M059J (cell line): ENCODE data around the gene RFWD3. TPM values are rescaled to one million over a fixed set of nuclear protein-coding genes. Genes with fewer than 3 reads are reported as not detected.
"Not testable (repeated sequence)": the region's sequence is repeated elsewhere in the genome, so short reads cannot be mapped to it uniquely, and the experiment has no call there.

ENCODE experiments used
- DNase-seq: peaks from one replicate; pipeline ENCODE4 v3.0.0-alpha.2; 2012; ENCODE audit warnings: low read depth
- total RNA-seq: library from RNA; depleted of rRNA; stranded (reverse); fragments of >200 nt; shearing (Covaris generic); gene quantifications from 2 replicates; pipeline ENCODE4 v1.2.3, GENCODE V29; 2014; rRNA removed

Gene RFWD3, protein sequence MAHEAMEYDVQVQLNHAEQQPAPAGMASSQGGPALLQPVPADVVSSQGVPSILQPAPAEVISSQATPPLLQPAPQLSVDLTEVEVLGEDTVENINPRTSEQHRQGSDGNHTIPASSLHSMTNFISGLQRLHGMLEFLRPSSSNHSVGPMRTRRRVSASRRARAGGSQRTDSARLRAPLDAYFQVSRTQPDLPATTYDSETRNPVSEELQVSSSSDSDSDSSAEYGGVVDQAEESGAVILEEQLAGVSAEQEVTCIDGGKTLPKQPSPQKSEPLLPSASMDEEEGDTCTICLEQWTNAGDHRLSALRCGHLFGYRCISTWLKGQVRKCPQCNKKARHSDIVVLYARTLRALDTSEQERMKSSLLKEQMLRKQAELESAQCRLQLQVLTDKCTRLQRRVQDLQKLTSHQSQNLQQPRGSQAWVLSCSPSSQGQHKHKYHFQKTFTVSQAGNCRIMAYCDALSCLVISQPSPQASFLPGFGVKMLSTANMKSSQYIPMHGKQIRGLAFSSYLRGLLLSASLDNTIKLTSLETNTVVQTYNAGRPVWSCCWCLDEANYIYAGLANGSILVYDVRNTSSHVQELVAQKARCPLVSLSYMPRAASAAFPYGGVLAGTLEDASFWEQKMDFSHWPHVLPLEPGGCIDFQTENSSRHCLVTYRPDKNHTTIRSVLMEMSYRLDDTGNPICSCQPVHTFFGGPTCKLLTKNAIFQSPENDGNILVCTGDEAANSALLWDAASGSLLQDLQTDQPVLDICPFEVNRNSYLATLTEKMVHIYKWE
- total RNA-seq = 63.2 and 68.9 TPM in 2 replicates

DNA sequence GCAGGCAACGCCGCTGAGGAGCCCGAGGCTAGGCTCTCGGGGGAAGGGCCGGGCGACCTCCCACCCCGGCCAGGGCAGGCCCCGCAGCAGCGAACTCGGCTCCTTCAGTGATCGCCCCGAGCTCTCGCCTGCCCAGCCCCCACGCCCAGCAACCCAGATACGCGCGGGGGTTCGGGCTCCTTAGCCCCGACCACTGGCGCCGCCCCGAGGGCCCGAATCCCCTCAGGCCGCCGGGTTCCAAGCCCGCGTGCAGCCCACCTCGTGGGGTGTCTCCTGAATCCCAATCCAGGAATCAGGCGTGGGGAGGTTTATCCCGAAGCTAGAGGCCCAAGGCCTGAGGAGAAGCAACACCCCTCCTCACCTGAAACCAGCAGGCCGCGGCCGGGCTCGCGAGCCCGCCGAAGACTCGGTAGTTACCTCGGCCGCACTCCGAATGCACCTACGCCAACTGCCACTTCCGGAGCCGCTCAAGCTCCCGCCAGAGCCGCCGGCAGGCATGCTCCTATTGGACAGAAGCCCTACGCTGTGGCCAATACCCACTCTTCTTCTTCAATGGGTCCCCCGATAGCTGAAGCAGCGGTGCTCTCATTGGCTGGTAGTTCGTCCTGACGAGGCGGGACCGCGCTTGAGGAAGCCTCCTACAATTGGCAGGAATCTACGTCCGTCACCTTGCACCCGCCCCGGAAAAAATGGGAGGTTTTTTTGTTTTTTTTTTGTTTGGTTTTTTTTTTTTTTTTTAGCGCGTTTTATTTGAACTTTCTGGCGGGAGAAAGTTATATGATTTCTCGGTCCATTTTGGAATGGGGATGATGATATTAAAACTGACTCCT lies at the start of gene RFWD3:
Gene RFWD3, minus strand, starts transcription at position 453 of the 830 bp plus-strand sequence. CDS start 5,428 bp downstream, outside the sequence.
- DNase-seq = peak; percentile 98

DNA sequence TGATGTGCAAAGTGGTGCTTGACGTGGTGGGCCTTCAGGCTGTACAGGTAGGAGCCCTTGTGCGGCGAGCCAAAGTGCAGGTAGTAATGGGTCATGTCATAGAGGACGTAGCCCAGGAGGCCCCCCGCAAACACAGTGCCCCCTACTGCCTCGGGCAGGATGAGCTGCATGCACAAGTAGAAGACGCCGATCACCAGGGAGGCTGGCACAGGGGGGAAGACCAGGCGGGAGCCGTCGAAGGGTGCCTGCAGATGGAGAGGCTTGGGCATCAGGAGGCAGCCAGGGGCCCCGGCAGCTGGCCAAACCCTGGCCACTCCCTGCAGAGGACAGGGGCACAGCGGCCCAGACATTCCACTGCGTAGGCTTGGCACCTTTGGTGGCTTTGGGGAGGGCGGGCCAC lies 49.7 kb upstream of the RFWD3 start:
- DNase-seq = no peak

DNA sequence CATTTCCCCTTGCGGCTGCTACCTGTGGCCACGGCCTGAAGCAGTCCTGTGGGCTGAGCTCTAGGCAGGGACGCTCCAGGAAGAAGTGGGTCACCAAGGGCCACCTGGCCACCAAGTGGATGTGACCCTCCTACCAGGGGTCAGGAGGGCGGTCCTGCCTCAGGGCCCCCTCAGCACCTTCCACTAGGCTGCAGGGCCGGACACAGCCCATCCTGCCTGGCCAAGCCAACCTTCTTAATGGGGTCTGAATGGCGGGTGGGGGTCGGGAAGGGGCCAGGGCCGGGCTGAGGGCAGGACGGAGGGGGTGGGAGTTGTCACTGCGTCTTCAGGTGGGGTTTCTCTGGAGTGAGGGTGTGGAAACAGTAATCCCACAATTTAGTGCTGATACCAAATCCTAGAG lies 47.2 kb upstream of the RFWD3 start:
- DNase-seq = no peak

DNA sequence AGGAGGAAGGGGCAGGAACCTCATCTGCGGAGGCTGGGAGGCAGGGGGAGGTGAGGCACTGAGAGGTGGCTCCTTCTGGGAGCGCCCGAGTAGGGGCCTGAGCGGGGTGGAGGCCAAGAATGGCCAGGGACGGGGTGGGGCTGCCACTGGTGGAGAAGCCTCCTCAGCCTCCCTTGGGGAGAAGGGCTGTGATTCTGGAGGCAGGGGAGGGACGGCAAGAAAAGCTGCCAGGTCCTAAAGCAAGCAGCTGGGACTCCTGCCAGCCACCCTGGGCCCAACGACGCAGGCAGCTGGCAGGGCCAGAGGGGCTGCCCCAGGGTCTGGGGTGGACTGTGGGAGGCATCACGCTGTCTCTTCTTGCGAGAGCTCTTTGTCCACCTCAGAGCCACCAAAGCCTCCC lies 46.6 kb upstream of the RFWD3 start:
- DNase-seq = no peak

DNA sequence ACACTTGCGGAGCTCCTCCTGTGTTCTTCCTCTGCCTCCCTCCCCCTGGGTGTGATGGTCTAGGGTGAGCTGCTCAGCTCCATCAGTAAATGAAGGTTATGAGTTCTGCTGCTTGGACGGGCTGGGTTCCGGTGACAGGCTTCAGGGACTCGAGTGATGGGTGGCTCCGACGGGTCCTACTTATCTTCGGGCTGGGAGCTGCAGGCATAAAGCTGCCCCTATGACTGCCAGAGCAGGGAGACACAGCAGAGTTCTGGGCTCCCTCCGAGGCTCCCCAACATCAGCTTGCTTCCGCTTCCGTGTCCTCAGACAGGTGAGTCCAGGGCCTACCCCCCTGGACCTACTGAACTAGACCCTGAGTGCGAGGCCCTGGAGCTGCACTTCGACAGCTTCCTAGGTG lies 45.3 kb upstream of the RFWD3 start:
- no peak for DNase-seq

DNA sequence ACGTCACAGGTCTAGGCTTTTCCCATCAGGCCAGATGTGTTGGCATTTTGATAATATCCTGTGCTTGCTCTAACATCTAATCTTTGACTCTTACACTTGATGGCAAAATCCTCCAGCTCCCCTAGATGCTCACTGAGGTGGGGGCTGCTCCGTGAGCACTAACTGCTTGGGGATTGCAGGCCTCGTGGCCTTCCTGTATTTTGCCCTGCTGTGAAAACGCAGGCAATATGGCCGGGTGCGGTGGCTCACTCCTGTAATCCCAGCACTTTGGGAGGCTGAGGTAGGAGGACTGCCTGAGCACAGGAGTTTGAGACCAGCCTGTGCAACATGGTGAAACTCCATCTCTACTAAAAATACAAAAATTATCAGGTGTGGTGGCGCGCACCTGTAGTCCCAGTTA lies 43.7 kb upstream of the RFWD3 start:
- DNase-seq = no peak

DNA sequence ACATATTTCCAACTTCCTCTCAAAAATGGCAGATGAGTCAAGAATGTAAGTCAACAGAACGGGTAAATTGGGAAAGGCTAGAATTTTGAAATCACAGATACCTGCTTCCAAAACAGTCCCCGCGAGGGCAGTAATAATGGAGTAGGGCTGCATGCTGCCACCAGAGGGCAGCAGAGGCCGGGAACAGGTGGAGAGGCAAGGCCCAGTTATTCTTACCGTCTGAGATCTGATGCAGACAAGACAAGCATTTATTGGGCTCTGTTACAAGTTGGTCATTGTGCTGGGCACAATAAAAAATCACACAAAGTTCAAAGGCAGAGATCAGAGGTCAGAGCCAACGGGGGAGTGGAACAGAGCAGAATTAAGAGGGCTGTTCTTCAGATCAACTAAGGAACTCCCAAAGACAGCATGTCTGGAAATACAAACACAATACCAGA lies 42.8 kb upstream of the RFWD3 start:
- peak; percentile 68 for DNase-seq

DNA sequence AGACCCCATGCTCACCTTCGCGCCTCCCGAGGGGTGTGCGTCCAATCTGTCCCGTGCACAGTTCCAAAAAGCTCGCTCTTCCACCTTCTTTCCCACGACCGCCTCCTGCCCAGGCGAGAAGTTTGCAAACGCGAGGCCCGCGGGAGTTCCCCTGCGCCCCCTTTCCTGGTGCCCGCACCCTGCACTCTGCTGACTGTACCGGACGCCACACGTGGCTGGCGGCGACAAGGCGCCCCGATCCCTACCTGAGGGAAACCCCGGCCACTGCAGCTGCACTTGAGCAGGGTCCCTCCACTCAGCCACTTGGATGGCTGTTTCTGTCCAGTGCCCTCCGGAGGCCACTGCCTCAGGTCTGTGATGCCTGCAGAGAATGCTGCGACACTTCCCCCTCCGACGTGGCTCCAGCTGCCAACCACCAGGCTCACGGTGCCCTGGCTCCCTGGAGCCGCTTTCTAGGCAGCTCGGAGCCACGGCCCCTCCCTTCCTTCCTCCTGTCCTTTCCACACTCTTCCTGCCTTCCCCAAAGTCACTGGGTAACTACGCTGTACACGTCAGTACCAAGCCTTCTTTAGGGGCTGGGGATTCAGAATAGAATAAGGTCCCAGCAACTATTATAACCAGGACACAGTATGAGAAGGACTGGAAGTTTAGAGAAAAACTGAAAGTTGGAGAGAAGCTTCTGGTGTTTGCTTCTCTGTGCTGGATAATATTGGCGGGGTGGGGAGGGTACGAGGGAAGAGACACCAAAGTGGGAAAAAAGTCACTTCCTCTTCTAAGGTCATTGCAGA lies 34.0 kb upstream of the RFWD3 start, which contains the start of gene MLKL:
Gene MLKL, minus strand, starts transcription at position 425 of the 788 bp plus-strand sequence. CDS start 5,105 bp downstream, outside the sequence.
- peak; percentile 77 for DNase-seq

DNA sequence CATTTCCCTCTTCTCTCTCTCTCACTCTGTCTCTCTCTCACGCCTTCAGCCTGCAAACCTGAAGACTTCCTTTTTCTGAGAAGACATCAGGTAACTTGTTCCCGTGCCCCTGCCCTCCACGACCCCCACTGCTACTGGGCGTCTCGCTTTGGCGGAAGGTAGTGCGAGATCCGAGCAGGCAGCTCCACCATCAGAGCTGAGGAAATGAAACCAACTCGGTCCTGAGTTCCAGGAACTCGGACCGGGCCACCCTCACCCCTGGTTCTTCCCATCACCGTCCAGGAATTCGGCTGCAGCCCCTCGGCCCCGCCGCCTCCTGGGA lies 33.4 kb upstream of the RFWD3 start:
- DNase-seq = peak; percentile 44

DNA sequence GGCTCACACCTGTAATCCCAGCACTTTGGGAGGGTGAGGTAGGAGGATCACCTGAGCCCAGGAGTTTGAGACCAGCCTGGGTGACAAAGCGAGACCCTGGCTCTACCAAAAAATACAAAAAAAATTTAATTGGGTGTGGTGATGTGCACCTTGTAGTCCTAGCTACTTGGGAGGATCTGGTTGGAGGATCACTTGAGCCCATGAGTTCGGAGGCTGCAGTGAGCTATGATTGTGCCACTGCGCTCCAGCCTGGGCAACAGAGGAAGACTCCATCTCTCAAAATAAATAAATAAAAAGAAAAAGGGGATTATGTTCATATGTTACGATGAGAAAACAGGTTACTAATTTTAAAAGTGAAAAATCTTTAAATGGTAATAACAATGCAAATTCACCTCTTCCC lies 33.0 kb upstream of the RFWD3 start:
- DNase-seq = peak; percentile 5

DNA sequence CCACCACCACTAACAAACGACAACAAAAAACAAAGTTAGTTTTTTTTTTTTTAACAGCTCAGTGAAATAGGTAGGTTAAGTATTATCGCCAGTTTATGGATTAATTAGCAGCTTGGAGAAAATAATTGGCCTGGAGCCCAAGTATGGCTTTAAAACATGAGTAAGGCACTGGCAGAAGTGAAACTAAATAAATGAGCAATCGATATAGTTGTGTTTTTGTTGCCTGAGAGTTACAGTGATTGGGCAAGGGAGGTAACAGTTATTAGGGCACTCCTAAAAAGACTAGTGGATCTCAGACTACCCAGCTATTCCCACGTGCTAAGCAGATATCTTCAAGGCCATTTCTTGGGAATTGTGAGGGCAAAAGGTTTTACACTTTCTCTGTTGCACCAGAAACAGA lies 31.5 kb upstream of the RFWD3 start:
- peak; percentile 18 for DNase-seq

DNA sequence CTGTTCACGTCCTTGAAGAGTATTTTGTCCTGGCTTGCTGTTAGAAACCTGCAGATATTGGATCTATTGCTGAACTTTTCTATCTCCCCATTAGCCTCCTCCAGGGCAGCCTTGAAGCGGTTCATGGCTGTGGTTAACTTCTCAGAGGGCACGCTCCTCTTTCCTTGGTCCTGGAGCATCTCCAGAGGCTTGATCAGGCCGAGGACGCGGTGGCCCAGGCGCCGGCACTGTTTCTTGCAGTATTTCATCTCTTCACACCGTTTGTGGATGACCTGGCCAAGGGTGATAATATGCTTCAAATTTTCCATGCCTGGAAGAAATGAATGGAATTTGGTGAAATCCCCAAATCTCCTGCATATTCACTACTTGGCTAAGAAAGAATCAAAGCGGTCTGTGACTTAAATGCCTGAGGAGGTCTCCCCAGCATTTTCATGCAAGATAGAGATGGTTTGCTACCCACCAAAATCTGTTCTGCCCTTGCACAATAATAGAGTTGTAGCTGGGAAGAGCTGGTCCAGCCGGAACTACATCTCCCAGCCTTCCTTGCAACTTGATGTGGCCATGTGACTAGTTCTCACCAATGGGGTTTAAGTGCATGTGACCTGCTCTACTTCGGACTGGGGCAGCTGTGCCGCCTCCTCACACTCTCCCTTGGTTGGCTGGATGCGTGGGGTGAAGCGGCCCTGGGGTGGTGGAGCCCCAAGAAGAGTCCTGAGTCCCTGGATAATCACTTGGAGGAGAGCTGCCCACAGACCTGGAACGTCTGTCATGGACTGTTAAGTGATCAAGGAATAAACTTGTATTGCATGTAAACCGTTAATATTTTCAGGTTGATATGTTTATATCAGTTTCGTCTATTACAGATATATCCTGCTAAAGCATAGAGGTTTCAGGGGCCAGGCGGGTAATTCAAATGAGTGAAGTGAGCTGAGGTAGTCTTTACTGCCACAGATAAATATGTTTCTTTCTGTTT lies 29.1 kb upstream of the RFWD3 start:
- peak; percentile 79 for DNase-seq

DNA sequence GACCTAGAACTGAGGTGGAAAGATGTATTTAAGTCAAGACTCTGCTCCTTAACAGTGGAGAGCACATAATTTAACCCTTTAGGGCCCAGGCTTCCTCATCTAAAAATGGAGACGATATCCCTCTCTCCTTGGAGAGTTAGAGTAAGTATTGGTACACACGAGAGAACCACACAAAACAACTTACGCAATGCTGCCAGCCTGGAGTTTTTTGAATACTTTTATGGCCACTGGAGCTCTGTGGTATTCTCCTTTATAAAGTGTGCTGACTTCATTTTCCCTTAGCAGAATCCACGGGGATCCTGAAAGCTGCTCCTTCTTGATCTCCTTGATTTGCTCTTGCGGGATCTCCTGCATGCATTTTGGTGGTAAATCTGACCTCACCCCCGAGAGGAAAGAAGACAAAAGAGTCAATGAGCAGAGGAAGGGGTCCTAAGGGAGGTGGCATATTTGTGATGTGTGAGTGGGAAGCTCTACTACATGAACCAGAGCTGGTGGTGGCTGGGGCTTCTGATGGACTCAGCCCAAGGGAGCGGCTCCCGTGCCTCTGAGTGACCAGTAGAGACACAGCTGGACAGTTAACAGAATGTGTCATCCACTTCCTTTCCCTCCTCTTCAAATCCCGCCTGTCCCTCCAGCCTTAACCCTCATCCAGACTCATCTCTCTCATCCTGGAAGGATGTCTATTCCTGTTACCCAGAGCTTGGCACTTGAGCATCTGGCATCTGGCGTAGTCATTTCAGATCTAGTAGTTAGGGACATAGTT lies 24.6 kb upstream of the RFWD3 start:
- no peak for DNase-seq

DNA sequence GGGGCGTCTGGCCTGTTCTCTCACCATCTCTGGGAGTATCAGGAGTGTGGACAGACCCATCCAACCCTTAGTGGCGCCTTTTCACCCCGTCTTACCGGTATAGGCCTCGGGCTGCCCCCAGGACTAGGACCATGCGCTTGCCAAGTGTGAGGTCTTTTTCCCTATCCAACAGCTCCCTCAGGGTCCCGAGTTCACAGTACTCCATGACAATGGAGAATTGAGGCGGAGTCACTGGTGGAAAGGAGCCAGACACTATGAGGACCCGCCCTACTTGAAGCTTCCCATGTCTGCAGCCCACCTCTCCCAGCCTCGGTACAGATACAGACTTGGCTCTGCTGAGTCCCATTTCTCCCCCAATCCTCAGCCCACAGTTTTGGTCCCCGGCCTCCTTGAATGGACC lies 15.9 kb upstream of the RFWD3 start:
- DNase-seq = no peak

DNA sequence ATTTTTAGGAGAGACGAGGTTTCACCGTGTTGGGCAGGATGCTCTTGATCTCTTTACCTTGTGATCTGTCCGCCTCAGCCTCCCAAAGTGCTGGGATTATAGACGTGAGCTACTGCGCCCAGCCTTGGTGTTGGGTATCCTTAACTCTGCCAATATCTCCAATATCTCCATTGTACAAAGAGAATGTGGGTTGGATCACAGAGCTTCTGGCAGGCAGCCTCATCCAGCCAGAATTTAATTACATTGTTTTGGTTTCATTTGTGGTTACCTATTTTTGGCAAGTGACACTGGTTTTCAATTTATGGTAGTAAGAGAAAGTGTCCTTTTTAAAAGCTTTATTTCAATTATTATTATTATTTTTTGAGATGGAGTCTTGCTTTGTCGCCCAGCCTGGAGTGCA lies 14.0 kb upstream of the RFWD3 start:
- DNase-seq = no peak

DNA sequence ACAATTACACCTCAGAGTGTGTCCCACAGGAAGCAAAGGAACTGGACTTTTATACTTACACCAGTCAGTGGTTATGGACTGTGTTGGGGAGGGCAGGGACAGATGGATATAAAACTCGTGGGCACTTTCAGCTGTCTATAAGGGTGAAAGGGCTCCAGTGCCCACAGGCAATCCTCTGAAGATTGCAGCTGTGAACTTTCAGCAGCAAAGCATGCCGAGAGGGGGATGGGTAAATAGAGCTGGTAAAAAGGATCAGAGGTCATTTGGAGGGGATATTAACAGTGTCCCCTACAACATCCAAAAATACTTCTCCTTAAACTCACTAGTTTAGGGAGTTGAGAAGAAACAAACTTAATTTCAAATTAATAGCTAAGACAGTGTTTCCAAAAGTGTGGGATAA lies 13.3 kb upstream of the RFWD3 start:
- DNase-seq = no peak

DNA sequence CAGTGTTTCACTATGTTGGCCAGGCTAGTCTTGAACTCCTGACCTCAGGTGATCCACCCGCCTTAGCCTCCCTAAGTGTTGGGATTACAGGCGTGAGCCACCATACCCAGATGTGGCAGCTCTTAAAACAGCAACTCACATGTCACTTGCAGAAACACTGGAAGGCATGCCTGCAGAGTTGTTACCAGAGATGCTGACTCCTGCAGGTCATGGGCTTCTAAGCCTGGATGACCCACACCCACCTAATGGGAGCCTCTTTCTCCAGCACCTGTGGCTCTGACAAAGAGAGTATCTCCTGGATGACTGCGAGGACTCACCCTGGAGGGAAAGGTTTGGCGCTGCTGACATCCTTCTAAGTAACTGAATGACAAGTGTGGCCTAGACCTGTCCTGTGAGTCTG lies 11.2 kb upstream of the RFWD3 start:
- DNase-seq = no peak

DNA sequence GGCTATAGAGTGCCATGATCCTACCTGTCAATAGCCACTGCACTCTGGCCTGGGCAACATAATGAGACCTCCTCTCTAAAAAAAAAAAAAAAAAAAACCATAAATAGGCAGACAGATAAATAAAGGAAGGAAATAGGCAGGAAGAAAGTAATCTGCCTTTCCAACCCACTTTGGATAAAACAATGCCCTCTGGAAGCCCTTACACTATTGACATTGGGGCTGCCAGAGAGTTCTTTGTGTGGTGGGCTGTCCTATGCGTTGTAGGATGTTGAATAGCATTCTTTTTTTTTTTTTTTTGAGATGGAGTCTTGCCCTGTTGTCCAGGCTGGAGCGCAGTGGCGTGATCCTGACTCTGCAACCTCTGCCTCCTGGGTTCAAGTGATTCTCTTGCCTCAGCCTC lies 7.2 kb upstream of the RFWD3 start:
- no peak for DNase-seq

DNA sequence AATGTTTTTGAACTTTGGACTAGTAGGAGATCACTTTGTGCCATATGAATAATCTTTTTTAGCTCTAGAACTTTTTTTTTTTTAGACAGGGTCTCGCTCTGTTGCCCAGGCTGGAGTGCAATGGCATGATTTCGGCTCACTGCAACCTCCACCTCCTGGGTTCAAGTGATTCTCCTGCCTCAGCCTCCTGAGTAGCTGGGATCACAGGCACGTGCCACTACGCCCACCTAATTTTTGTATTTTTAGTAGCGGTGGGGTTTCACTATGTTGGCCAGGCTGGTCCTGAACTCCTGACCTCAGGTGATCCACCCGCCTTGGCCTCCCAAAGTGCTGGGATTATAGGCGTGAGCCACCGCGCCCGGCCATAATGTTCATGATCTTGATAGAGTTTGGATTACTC lies 2.2 kb upstream of the RFWD3 start:
- DNase-seq = not testable (repeated sequence)
